Inflammatory macrophage (primary cell): ENCODE data around the gene UBE4A.
A peak's percentile ranks its signal among the peaks of the same experiment; 100 is the strongest.

Source experiments
- DNase-seq, 2 donors: peaks; one replicate each; pipeline ENCODE4 v3.0.0-alpha.2; 2020 to 2022

UBE4A gene

GRCh38 chr11:118341815-118342489, 17.4 kb upstream of the UBE4A start:
- no peak for DNase-seq

- no peak for DNase-seq
Measured at GRCh38 chr11:118342503-118343161, 16.8 kb upstream of the UBE4A start, which contains the start of gene CD3D. TSS of gene CD3D (minus strand) at chr11:118342705. CDS start at chr11:118342607, 98 bp downstream.

GRCh38 chr11:118343248-118343647, 16.2 kb upstream of the UBE4A start:
- DNase-seq, result no peak

GRCh38 chr11:118343981-118344515, 15.4 kb upstream of the UBE4A start, which contains the start of gene CD3G:
TSS of gene CD3G (plus strand) at chr11:118344344. CDS start at chr11:118344424, 80 bp downstream.
- DNase-seq, result no peak

GRCh38 chr11:118349475-118349874, 9.9 kb upstream of the UBE4A start:
- no peak for DNase-seq

DNA sequence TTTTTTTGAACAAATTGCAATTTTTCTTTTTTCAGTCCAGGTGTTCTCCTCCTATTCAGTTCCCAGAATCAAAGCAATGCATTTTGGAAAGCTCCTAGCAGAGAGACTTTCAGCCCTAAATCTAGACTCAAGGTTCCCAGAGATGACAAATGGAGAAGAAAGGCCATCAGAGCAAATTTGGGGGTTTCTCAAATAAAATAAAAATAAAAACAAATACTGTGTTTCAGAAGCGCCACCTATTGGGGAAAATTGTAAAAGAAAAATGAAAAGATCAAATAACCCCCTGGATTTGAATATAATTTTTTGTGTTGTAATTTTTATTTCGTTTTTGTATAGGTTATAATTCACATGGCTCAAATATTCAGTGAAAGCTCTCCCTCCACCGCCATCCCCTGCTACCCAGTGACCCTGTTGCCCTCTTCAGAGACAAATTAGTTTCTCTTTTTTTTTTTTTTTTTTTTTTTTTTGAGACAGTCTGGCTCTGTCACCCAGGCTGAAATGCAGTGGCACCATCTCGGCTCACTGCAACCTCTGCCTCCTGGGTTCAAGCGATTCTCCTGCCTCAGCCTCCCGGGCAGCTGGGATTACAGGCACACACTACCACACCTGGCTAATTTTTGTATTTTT, 6.2 kb upstream of the UBE4A start:
- peak in 1 of 2 donors; percentile 66 for DNase-seq

- no peak for DNase-seq
Measured at GRCh38 chr11:118358071-118358470, 1.3 kb upstream of the UBE4A start.

DNA sequence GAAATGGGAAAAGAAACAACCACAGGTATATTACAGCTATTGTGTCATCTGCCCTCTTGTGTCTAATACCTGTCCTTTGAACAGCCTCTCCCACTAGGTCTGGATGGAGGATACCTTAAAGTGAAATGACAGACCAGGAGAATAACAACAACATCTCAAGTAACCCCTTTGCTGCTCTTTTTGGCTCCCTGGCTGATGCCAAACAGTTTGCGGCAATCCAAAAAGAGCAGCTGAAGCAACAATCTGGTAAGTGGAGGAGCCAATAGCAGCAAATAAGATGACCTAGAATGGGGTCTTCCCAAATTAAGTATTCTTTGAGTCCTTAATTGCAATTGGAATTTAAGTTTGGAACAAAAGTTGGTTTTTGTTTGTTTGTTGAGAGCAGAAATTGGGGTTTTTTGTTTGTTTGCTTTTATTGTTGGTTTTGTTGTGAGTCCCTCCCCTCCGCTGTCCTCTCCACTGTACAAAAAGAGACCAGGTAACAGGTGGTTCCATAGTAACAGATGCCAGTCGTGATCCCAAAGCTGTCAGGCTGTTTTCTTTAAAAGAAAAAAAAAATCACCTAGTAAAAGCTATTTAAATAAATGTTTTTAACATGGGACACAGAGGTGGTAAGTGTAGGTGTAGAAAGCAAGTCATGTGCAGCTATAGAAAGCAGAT, 5.7 kb downstream of the UBE4A start:
- DNase-seq, result no peak

- DNase-seq, result no peak
Measured at GRCh38 chr11:118366287-118366686, 6.9 kb downstream of the UBE4A start.

DNA sequence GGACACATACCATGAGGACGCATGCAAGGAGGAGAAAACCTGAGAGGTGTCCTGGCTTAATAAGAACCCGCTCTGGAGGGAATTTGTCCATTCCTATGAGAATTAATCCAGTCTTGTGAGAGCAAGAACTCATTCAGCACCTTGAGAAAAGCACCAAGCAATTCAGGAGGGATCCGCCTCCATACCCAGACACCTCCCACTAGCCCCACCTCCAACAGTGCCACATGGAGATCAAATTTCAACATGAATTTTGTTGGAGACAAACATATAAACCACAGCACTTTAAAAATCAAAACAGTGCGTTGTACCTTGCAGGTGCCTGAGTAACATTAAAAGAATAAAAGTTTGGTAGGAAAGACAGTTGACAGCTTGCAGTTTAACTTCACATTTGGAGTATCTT, 11.4 kb downstream of the UBE4A start:
- DNase-seq, result no peak

DNA sequence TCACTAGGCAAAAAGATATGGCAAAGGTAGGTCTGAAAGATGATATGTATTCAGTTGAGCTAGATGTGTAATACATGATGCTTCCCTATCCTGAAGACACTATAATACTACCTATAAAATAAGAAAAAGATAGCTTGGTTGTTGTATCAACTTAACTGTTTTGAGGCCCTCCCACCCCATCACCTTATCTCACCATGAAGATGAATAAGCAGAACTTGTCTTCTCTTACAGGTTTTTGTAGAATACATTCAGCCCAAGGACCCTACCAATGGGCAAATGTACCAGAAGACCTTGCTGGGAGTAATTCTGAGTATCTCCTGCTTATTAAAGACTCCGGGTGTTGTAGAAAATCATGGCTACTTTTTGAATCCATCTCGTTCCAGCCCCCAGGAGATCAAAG, 13.9 kb downstream of the UBE4A start:
- no peak for DNase-seq

DNA sequence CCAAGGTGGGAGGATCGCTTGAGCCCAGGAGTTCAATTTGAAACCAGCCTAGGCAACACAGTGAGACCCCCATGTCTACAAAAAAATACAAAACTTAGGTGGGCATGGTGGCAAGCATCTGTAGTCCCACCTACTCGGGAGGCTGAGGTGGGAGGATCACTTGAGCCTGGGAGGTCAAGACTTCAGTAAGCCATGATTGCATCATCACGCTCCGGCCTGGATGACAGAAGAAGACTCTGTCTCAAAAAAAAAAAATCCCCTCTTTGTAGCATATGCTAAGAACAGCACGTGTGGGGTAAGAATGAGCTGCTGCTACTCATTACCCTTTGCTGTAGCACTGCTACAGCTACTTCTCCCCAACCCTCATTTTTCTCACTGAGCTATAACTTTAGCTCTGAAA, 14.5 kb downstream of the UBE4A start:
- no peak for DNase-seq

GRCh38 chr11:118374729-118375128, 15.3 kb downstream of the UBE4A start:
- no peak for DNase-seq

- DNase-seq, result no peak
Measured at GRCh38 chr11:118375978-118376377, 16.6 kb downstream of the UBE4A start.

DNA sequence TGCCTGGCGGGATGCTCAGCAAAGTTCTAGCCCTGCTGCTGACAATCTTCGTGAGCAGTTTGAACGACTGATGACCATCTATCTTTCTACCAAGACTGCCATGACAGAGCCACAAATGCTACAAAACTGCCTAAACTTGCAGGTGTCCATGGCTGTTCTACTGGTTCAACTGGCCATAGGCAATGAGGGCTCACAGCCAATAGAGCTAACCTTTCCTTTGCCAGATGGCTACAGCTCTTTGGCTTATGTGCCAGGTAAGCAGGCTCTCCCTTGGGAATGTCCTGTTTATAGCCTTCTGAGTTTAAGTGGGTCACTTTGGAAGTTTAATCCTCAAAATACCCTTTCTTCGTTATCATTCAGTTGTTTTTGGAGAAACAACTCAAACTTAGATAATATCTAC, 20.1 kb downstream of the UBE4A start:
- DNase-seq, result no peak

GRCh38 chr11:118380571-118380970, 21.2 kb downstream of the UBE4A start:
- DNase-seq, result no peak

DNA sequence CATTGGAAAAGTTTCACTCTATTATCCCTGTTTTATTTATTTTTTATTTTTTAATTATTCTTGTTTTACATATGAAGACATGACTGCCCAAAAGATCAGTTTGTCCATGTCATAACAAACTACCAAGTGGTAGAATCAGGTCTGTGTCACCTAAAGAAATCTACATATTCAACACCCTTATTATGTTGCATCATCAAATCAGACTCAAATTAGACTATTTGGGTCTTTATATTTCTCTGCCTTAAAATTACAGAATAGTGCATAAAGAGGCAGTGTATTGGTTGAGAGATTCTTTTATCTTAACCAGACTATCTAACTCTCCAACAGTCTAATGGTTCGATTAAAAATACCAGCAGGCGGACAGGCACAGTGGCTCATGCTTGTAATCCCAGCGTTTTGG, 23.6 kb downstream of the UBE4A start:
- DNase-seq, result no peak

DNA sequence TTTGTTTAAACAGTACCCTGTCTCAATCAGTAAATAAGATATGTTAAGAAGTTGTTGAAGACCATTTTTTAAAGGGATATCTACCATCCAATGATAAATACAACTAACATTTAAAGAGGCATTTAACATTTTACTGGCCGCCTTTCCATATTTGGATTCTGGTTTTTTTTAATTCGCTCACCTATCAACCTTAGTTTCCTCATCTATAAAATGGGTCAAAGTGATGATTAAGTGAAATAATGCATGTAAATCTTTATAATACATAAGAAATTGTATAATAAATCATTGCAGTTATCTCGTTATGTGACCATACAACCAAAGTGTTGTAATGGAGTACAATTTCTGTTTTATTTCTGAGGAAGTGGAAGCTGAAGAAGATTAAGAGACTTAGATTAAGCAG, 24.3 kb downstream of the UBE4A start:
- DNase-seq, result no peak

DNA sequence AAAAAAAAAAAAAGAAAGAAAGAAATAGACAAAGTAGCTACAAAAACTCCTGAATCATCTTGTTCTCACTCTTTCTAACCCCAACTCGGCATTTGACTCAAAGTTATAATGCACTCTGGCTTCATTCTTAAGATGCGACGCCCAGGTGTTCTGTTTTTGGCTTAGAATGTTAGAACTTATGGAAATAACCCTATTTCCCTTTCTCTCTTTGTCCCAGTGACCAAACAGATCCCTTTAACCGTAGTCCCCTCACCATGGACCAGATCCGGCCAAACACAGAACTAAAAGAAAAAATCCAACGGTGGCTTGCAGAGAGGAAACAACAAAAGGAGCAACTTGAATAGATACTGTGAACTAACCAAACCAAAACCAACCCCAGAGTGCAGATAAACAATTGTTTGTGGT, 36.7 kb downstream of the UBE4A start:
- DNase-seq, result no peak

DNA sequence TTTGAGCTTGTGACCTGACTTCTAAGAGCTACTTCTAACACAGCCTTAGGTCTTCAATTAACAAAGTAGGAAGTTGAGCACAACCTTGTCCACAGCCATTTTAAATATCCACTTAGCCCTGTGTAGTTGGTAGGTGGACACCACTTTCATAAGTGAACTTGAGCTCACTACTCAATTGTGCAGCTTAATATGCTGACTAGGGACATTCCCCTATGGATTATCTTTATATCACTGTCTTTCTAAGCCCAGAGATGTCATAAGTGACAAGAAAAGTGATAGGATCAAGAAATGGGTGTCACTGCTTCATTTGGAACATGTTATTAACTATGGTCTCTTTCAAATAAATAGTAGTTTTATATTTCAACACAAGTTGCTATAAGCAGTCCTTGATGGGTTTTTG, 38.0 kb downstream of the UBE4A start:
- DNase-seq, result no peak

DNA sequence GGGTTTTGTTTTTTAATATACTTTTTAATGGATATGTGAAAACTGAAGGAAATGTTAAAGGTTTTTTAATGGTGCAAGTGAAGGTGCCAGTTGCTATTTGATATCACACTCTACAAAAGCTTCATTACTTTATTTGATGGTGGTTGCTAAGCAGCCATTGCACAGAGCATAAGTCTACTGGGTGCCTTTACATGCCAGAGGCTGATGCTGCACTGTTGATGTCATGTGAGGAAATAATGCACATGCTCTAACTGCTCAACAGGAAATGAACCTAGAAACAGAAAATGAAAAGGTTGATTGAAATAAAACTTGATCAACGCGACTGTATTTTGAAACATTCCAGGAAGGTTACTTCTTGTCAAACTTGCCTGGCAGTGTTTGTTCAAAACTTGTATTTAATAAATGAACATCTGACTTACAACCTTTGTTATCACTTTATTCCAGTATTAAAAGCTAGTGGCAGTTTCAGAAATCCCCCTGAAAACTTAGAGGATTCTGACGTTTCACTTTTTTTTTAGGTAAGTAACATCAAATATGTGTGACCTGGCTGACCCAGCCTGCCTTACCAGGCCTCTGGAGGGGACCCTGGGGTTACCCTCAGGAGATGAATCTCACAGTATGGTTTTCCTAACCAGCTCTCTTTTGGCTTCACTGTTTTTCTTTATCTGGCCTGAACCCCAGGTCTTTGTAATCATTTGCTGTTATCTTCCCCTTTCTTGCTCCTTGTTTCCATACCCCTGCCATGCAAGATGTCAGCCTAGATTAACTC, 39.6 kb downstream of the UBE4A start:
- DNase-seq, result no peak

GRCh38 chr11:118401151-118401879, 41.9 kb downstream of the UBE4A start, which contains the start of gene ATP5MG:
TSS of gene ATP5MG (plus strand) at chr11:118401606. CDS start at chr11:118401666, 60 bp downstream.
- DNase-seq, result peak; percentile 92 to 95
